Tibial artery (tissue), 4 donors: Measurements from ENCODE around the gene KCTD13.
"Not testable (repeated sequence)": the region's sequence is repeated elsewhere in the genome, so short reads cannot be mapped to it uniquely, and the experiment has no call there.

Experiments used
- DNase-seq, 2 donors: peaks; one replicate each; pipeline ENCODE4 v3.0.0-alpha.2; 2019
- H3K27ac ChIP-seq, 2 donors: fragments of 200-600 bp; sonication (generic) in 1 of 2; 1 replicate in 1 of 2; 2 replicates in 1 of 2; pipeline ENCODE4 v1.5.1; 2018 to 2019; ENCODE audit warnings: mild to moderate bottlenecking in 1 of 2
- H3K27me3 ChIP-seq, 2 donors: fragments of 200-600 bp; sonication (generic) in 1 of 2; one replicate each; pipeline versions ENCODE4 v1.5.1 to v1.6.0; 2016 to 2019
- H3K36me3 ChIP-seq, 3 donors: fragments of 200-600 bp; sonication (generic) in 2 of 3; one replicate each; pipeline ENCODE4 v1.5.1; 2016 to 2019; ENCODE audit warnings: mild to moderate bottlenecking in 2 of 3
- H3K4me1 ChIP-seq, 4 donors: fragments of 200-600 bp; sonication (generic) in 2 of 4; 1 replicate in 3 of 4; 2 replicates in 1 of 4; pipeline ENCODE4 v1.5.1; 2016 to 2019
- H3K4me3 ChIP-seq, 2 donors: fragments of 200-600 bp; sonication (generic) in 1 of 2; 1 replicate in 1 of 2; 2 replicates in 1 of 2; pipeline ENCODE4 v1.5.1; 2018 to 2019; ENCODE audit warnings: mild to moderate bottlenecking in 2 of 2
- H3K9me3 ChIP-seq, 3 donors: fragments of 200-600 bp; sonication (generic) in 1 of 3; one replicate each; pipeline ENCODE4 v1.5.1; 2016 to 2019
- intact Hi-C: fragments of 100-400 bp; cut with DNase I; formaldehyde crosslinking; loops from one replicate; pipeline ENCODE4 v1.15.0; 2023; ENCODE audit warnings: low total_unique reads
- TF ChIP-seq, protein P1 (sequence below), 2 experiments: fragments of 200-600 bp in 1 of 2; fragments of 450-650 bp in 1 of 2; IDR thresholded peaks; one replicate each; pipeline ENCODE4 v1.5.1; 2017 to 2019; ENCODE audit warnings: antibody characterized with exemption in 2 of 2, mild to moderate bottlenecking in 1 of 2, moderate library complexity in 1 of 2

The KCTD13 gene

DNA sequence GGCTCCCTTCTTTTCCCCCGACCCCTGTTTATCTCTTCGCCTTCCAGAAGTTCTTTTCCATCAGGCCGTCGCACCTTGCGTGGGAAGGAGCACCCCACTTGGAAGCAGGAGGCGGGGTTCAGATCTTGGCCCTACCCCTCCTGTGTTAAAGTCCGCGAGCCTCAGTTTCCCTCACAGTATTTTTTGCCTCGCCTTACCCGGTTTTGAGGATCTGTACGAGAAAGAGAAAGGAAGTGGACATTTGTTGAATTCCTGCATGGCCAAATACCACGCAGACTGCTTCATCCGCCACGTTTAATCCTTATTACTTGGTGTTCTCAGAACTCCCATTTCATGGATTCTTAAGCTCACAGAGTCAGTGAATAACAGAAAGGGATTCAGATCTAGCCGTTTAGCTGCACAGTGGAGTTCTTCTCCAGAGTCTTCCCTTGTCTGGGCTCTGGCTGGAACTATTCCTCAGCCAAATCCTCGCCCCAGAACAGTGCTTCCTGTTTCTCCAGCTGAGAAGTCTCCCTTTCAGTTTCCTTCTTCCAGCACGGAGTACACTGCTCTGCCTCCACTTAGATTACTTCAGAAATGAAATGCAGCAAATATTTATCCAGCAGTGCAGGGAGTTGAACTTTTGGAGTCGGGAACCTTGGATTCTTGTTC, 36.4 kb upstream of the KCTD13 start:
- Histone ChIP-seq H3K27ac (peak overlapping the region; percentile 87 to 91), H3K27me3 (no peaks in the 10 kb centered on the region), H3K36me3 (peaks cover 0 to 27% (median 4%) of the 10 kb centered on the region in 3 donors), H3K4me1 (peaks cover 0 to 18% (median 15%) of the 10 kb centered on the region in 4 donors), H3K9me3 (no peaks in the 10 kb centered on the region), H3K4me3 (peak overlapping the region; percentile 65 to 69)
- TF ChIP-seq, protein P1, sequence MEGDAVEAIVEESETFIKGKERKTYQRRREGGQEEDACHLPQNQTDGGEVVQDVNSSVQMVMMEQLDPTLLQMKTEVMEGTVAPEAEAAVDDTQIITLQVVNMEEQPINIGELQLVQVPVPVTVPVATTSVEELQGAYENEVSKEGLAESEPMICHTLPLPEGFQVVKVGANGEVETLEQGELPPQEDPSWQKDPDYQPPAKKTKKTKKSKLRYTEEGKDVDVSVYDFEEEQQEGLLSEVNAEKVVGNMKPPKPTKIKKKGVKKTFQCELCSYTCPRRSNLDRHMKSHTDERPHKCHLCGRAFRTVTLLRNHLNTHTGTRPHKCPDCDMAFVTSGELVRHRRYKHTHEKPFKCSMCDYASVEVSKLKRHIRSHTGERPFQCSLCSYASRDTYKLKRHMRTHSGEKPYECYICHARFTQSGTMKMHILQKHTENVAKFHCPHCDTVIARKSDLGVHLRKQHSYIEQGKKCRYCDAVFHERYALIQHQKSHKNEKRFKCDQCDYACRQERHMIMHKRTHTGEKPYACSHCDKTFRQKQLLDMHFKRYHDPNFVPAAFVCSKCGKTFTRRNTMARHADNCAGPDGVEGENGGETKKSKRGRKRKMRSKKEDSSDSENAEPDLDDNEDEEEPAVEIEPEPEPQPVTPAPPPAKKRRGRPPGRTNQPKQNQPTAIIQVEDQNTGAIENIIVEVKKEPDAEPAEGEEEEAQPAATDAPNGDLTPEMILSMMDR (IDR thresholded peaks at IDR 0.05) = no peak
- peak; percentile 29 to 62 for DNase-seq
- intact Hi-C loops = no loop called here

DNA sequence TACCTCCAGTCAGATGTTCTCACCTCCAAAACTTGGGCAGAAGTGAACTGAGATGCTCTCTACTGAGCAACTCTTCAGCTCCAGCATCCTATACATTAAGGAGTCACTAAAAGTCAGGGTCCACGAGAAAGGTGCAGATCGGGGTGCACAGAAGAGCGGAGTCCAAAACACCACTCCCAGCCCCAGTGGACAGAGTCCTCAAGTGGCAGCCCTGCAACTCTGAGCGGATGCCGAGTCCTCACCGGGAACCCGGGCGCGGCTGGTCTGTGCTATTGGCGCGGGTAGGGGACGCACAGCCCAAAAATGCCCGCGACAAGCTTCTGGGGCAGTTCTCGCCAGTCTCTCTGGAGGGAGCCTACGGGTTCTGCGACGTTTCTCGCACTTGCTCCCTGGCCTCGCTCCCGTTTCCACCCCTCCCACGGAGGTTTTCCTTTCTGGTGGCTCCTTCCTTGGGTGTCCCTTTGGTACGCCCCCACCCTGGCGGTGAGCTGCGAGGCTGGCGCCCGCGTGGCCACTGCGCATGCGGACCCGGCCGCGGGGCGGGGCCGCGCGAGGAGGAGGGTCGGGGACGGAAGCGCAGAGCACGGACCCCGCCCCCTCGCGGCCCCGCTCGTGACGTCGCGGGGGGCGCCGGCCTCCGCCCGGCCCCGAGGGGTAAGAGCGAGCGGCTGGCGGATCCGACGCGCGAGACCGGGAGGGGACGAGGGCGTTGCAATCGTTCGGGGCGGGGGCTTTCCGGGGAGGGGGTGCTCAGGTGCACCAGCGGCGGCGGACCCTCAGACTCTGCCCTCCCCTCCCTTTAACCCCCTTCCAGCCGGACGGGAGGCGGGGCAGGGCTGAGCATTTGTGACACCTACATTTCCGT, 35.7 kb upstream of the KCTD13 start, which contains the start of gene TMEM219:
TMEM219 (plus strand) TSS at position 601 of the 865 bp plus-strand sequence. CDS start 1,065 bp downstream, outside the sequence.
- Histone ChIP-seq H3K4me1 (peaks cover 0 to 18% (median 15%) of the 10 kb centered on the region in 4 donors), H3K9me3 (no peaks in the 10 kb centered on the region), H3K4me3 (peak within 1 kb of the TSS; percentile 65 to 69), H3K27ac (peak within 1 kb of the TSS; percentile 87 to 91), H3K27me3 (no peaks in the 10 kb centered on the region), H3K36me3 (peaks cover 0 to 20% (median 4%) of the 10 kb centered on the region in 3 donors)
- peak; percentile 88 to 95 for DNase-seq
- intact Hi-C loops = no loop called here
- TF ChIP-seq, protein P1 (IDR thresholded peaks at IDR 0.05) = peak; percentile 60 to 82

DNA sequence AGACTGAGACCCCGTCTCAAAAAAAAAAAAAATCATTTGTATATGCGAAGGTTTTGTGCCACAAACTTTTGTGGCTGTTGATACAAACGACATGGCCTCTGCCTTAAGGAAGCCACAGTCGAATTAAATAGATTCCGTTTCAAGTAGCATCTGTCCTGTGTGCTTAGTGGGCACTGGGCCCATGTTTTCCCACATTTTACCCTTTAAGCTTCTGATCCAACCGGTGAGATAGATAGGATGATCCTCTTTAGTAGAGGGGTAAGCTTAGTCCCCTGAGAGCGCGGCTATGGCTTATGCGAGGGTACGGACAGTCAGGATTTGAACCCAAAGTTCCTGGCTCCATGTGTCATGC, 35.1 kb upstream of the KCTD13 start:
- intact Hi-C loops = no loop called here
- Histone ChIP-seq H3K27ac (peak overlapping the region; percentile 87 to 91), H3K4me3 (peak overlapping the region; percentile 65 to 69), H3K36me3 (peaks cover 0 to 20% (median 4%) of the 10 kb centered on the region in 3 donors), H3K27me3 (no peaks in the 10 kb centered on the region), H3K4me1 (peaks cover 0 to 18% (median 15%) of the 10 kb centered on the region in 4 donors), H3K9me3 (no peaks in the 10 kb centered on the region)
- peak in 1 of 2 donors; percentile 51 for DNase-seq
- TF ChIP-seq, protein P1 (IDR thresholded peaks at IDR 0.05) = no peak

DNA sequence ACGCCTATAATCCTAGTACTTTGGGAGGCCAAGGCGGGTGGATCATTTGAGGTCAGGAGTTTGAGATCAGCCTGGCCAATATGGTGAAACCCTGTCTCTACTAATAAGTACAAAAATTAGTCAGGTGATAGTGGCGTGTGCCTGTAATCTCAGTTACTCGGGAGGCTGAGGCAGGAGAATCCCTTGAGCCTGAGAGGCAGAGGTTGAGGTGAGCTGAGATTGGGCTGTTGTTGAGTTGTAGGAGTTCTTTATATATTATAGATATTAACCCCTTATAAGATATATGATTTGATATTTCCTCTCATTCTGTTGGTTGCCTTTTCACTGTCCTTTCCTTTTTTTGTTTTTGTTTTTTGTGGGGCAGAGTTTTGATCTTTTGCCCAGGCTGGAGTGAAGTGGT, 33.8 kb upstream of the KCTD13 start:
- intact Hi-C loops, H3K9me3 ChIP-seq: not testable (repeated sequence)

DNA sequence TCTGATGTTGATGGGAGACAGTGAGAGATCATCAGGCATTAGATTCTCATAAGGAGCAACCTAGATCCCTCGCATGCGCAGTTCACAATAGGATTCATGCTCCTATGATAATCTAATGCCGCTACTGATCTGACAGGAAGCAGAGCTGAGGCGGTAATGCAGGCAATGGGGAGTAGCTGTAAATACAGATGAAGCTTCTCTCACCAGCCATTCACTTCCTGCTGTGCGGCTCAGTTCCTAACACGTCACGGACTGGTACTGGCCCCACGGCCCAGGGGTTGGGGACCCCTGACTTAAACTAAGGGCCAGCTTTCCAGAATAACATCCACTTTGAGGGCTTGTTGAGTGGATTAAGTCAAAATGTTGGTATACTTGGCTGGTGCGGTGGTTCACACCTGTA, 33.3 kb upstream of the KCTD13 start:
- no peak overlapping the region for H3K4me3 ChIP-seq
- H3K4me1 ChIP-seq = peaks cover 0 to 18% (median 15%) of the 10 kb centered on the region in 4 donors
- intact Hi-C loops = no loop called here
- no peak overlapping the region for H3K27ac ChIP-seq
- peak in 1 of 2 donors; percentile 45 for DNase-seq
- H3K9me3 ChIP-seq = no peaks in the 10 kb centered on the region
- TF ChIP-seq, protein P1 (IDR thresholded peaks at IDR 0.05) = no peak
- H3K27me3 ChIP-seq = peaks cover 0 to 2% of the 10 kb centered on the region in 2 donors
- peaks cover 0 to 5% (median 0%) of the 10 kb centered on the region in 3 donors for H3K36me3 ChIP-seq

More for the DNA sequence above, 33.8 kb upstream of the KCTD13 start:
- not testable (repeated sequence) for H3K4me3 ChIP-seq, H3K27me3 ChIP-seq, DNase-seq, H3K27ac ChIP-seq
- Histone ChIP-seq H3K4me1 (peaks cover 0 to 18% (median 15%) of the 10 kb centered on the region in 4 donors), H3K36me3 (peaks cover 0 to 11% (median 0%) of the 10 kb centered on the region in 3 donors)
